ENCODE measurements around the gene EHD2.

- TF ChIP-seq EZH2 (IDR thresholded peaks at IDR 0.05; ENCODE audit: insufficient read depth, poor library complexity, severe bottlenecking) (no peak), EZH2phosphoT487 (IDR thresholded peaks at IDR 0.05; ENCODE audit: insufficient read depth, low read depth) (no peak)
These were observed 10.3 kb downstream of the EHD2 start for GRCh38 chr19:47723581-47723940.
